Activated T-cell treated with anti-CD3 and anti-CD28 coated beads, Interleukin-2, amount 50 U/mL, for 72 hours (primary cell): ENCODE data around the gene CD247. TPM values are rescaled to one million over a fixed set of nuclear protein-coding genes. Genes with fewer than 3 reads are reported as not detected.

ENCODE experiments used
- ATAC-seq, 2 donors: fragments of 150-1000 bp; cut with Tn5 transposase; replicated peaks in 1 of 2; 2 replicates each; pipeline ENCODE4 v1.10.0; 2021; ENCODE audit warnings: moderate library complexity in 2 of 2, mild to moderate bottlenecking in 1 of 2
- DNase-seq, 2 donors: peaks; one replicate each; pipeline ENCODE4 v3.0.0; 2021 to 2022; ENCODE audit warnings: mixed read lengths in 1 of 2
- H3K27ac Mint-ChIP-seq: one replicate; pipeline ENCODE4 v1.8.0; 2022; ENCODE audit warnings: mild to moderate bottlenecking, moderate library complexity, mixed read lengths
- H3K27me3 Mint-ChIP-seq: one replicate; pipeline ENCODE4 v1.8.0; 2022; ENCODE audit warnings: low read depth, mixed read lengths
- H3K36me3 Mint-ChIP-seq, 2 donors: one replicate each; pipeline ENCODE4 v1.8.0; 2022; ENCODE audit warnings: mixed read lengths in 2 of 2, mild to moderate bottlenecking in 1 of 2; ENCODE audit not compliant: insufficient read depth in 2 of 2
- H3K4me1 Mint-ChIP-seq: one replicate; pipeline ENCODE4 v1.8.0; 2022; ENCODE audit warnings: low read depth, mixed read lengths
- H3K4me3 Mint-ChIP-seq, 2 donors: one replicate each; pipeline ENCODE4 v1.8.0; 2022; ENCODE audit warnings: mild to moderate bottlenecking in 2 of 2, mixed read lengths in 2 of 2, moderate library complexity in 2 of 2
- H3K9me3 Mint-ChIP-seq, 2 donors: one replicate each; pipeline ENCODE4 v1.8.0; 2022; ENCODE audit warnings: mixed read lengths in 2 of 2
- total RNA-seq, 2 donors: library from RNA; stranded (reverse); gene quantifications; one replicate each; pipeline ENCODE4 v1.2.3, GENCODE V29; 2022

CD247 gene
- total RNA-seq, 2 donors from 2014 or later = 160 to 178 TPM

DNA sequence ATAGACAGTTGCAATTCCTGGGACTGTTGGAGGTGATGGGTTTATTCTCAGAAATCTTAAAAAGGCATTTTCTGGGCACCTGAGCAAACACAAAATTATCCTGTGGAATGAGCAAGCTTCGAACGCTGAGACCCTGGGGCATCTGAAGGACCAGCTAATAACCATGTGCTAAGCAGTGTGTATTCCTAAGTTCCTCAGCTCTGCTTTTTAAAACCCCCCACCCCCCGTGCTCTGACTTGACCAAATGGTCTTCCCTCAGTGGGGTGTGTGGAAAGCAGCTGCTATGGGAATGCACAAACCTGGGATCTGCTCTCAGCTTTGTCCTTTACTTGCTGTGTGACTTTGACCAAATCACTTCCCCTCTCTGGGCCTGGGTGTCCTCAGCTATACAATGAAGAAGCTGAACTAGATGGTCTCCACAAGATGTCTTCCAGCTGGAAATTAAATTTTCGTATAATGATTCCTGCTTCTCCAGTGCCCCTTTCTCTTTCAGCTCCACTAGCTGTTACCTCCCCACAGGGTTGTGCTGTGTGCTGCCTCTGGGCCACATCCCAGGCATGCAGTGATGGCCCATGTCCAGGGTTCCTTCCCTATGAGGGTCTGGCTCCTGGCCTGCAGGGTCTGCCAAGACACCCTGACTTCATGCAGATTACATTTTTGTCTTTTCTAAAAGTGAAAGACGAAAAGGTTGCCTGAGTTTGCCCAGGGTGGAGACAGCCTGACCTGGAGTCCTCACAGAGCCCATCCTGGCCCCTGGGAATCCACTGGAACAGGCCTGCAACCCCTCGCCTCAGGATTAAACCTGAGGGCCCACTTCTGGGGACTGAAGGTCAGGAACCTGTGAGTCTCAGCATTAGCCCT, 14.9 kb upstream of the CD247 start:
- DNase-seq (no peak), ATAC-seq (no peak)
- H3K9me3 Mint-ChIP-seq = no peaks in the 10 kb centered on the region
- H3K27ac Mint-ChIP-seq = no peak overlapping the region
- no peak overlapping the region for H3K4me3 Mint-ChIP-seq
- H3K36me3 Mint-ChIP-seq = no peaks in the 10 kb centered on the region
- H3K27me3 Mint-ChIP-seq = no peaks in the 10 kb centered on the region
- H3K4me1 Mint-ChIP-seq = peaks cover 5% of the 10 kb centered on the region

GRCh38 chr1:167532375-167532774, 14.0 kb upstream of the CD247 start:
- Mint-ChIP-seq H3K27me3 (no peaks in the 10 kb centered on the region), H3K9me3 (no peaks in the 10 kb centered on the region), H3K27ac (peak overlapping the region; percentile 6), H3K4me3 (no peak overlapping the region), H3K4me1 (peaks cover 5% of the 10 kb centered on the region), H3K36me3 (no peaks in the 10 kb centered on the region)
- ATAC-seq (no peak), DNase-seq (no peak)

GRCh38 chr1:167529829-167530474, 11.6 kb upstream of the CD247 start:
- H3K36me3 Mint-ChIP-seq = no peaks in the 10 kb centered on the region
- DNase-seq (no peak), ATAC-seq (no peak)
- no peak overlapping the region for H3K27ac Mint-ChIP-seq
- no peak overlapping the region for H3K4me3 Mint-ChIP-seq
- H3K27me3 Mint-ChIP-seq = no peaks in the 10 kb centered on the region
- peaks cover 5% of the 10 kb centered on the region for H3K4me1 Mint-ChIP-seq
- H3K9me3 Mint-ChIP-seq = no peaks in the 10 kb centered on the region

DNA sequence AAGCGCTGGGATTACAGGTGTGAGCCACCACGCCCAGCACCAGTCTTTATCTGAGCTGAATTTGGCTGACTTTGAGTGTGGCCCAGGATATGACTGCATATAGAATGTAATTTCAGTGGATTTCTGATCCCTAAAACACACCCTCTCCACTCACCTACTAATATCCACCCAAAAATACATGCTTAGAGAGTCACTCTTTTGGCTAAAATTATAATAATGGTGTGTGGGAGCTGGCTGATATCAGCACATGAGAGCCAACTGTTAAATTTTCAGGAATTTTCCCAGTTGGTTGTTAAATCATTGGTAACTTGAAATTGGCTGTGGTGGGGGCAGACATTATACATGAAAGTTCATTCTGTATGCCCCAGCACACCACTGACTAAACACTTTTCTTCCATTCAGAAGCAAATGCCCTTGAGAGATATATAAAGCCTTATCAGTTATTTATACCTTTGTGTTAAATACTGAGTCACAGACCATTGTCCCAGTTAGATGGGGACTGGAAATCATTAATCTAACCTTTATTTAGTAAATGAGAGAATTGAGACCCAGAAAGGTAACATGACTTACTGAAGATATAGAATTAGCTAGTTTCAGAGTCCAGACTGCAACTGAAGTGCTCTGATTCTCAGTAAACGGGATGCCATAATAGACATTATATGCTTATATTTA, 9.9 kb upstream of the CD247 start:
- DNase-seq (no peak), ATAC-seq (no peak)
- Mint-ChIP-seq H3K4me3 (no peak overlapping the region), H3K36me3 (no peaks in the 10 kb centered on the region), H3K9me3 (no peaks in the 10 kb centered on the region), H3K4me1 (peaks cover 5% of the 10 kb centered on the region), H3K27ac (no peak overlapping the region), H3K27me3 (no peaks in the 10 kb centered on the region)

GRCh38 chr1:167526667-167527383, 8.5 kb upstream of the CD247 start:
- no peak for ATAC-seq
- DNase-seq = no peak
- Mint-ChIP-seq H3K27ac (no peak overlapping the region), H3K4me1 (no peaks in the 10 kb centered on the region), H3K27me3 (no peaks in the 10 kb centered on the region), H3K9me3 (no peaks in the 10 kb centered on the region), H3K36me3 (no peaks in the 10 kb centered on the region), H3K4me3 (no peak overlapping the region)

- no peak for ATAC-seq
- H3K4me1 Mint-ChIP-seq = peaks cover 12% of the 10 kb centered on the region
- H3K36me3 Mint-ChIP-seq = peaks cover 0 to 2% of the 10 kb centered on the region in 2 donors
- no peak for DNase-seq
- no peak overlapping the region for H3K27ac Mint-ChIP-seq
- H3K27me3 Mint-ChIP-seq = no peaks in the 10 kb centered on the region
- no peak overlapping the region for H3K4me3 Mint-ChIP-seq
- H3K9me3 Mint-ChIP-seq = no peaks in the 10 kb centered on the region
Measured at GRCh38 chr1:167524651-167525050, 6.3 kb upstream of the CD247 start.

DNA sequence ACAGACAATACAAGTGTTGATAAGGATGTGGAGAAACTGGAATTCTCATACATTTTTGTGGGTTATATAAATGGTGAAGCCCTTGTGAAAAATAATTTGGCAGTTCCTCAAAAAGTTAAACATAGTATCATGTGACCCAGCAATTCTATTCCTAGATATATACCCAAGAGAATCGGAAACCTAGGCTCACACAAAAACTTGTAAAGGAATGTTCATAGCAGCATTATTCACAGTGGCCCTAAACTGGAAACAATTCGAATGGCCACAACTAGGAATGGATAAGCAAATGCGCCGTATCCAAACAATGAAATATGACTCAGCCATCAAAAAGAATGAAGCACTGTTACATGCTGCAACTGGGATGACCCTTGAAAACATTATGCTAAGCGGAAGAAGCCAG, 3.9 kb upstream of the CD247 start:
- peaks cover 23% of the 10 kb centered on the region for H3K4me1 Mint-ChIP-seq
- DNase-seq (no peak), ATAC-seq (no peak)
- no peak overlapping the region for H3K27ac Mint-ChIP-seq
- H3K36me3 Mint-ChIP-seq = peaks cover 2 to 10% of the 10 kb centered on the region in 2 donors
- no peak overlapping the region for H3K4me3 Mint-ChIP-seq
- H3K9me3 Mint-ChIP-seq = no peaks in the 10 kb centered on the region
- no peaks in the 10 kb centered on the region for H3K27me3 Mint-ChIP-seq

DNA sequence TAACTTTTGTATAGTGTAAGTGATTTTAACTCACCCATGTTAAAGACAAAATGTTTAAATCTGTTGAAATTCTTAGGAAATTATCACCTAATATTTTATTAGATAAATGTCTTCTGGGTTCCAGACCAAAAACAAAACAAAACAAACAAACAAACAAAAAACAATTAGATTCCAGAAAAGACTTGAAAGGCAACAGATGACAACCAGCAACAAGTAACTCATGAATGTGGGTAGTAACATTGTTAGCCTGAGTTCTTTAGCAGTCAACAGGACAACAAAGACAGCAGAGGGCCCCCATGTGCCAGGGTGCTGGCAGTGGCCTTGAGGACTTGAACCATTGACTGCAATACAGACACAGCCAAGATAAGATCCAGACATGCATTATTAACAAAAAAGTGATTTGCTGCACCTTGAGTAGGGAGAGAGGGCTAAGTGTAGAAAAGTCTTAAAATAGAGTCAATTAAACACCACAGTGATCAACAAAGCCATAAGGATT, 2.4 kb upstream of the CD247 start:
- ATAC-seq (no peak), DNase-seq (no peak)
- Mint-ChIP-seq H3K4me3 (no peak overlapping the region), H3K27ac (no peak overlapping the region), H3K27me3 (no peaks in the 10 kb centered on the region), H3K36me3 (peaks cover 16 to 21% of the 10 kb centered on the region in 2 donors), H3K9me3 (no peaks in the 10 kb centered on the region), H3K4me1 (peaks cover 35% of the 10 kb centered on the region)

DNA sequence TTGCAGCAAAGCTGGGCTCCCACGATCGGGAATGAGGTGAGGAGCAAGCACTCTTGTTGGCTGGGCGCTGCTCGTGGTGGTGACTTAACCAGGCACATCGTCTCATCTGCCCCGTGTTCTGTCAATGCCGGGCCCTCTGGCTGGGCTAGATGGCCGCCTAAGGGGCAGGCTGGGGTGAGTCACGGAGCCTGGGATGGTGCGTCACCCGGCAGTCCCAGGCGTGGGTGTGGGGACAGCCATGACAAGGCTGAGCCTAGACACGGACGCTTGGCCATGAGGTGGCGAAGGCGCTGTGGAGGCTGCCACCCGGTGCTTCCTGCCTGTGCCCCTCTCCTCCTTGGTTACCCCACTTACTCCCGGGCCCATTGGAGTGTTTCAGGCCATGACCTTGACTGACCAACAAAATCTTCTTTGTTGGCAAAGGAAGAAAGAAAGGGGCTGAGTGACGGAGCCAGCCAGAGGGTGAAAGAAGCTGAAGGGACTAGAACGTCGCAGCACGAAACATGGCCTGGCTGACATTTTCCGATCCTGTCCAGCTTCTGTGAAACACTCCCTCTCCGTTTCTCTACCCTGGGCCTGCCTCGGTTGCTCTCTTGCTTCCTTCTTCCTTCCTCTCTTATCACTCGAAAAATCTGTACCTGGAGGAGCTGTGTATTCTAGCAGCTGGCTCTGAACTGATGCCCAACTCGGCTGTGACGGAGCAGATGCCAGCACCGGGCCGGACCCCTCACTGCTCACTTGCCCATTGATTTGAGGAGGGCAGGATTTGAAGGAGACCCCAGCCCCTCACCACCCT, 596 bp downstream of the CD247 start:
- peak; percentile 96 to 98 for ATAC-seq
- Mint-ChIP-seq H3K36me3 (peaks cover 24 to 25% of the 10 kb centered on the region in 2 donors), H3K27me3 (no peaks in the 10 kb centered on the region), H3K4me3 (peak overlapping the region; percentile 85 to 98), H3K27ac (peak overlapping the region; percentile 99), H3K9me3 (no peaks in the 10 kb centered on the region), H3K4me1 (peaks cover 61% of the 10 kb centered on the region)
- DNase-seq = peak; percentile 95 to 96

DNA sequence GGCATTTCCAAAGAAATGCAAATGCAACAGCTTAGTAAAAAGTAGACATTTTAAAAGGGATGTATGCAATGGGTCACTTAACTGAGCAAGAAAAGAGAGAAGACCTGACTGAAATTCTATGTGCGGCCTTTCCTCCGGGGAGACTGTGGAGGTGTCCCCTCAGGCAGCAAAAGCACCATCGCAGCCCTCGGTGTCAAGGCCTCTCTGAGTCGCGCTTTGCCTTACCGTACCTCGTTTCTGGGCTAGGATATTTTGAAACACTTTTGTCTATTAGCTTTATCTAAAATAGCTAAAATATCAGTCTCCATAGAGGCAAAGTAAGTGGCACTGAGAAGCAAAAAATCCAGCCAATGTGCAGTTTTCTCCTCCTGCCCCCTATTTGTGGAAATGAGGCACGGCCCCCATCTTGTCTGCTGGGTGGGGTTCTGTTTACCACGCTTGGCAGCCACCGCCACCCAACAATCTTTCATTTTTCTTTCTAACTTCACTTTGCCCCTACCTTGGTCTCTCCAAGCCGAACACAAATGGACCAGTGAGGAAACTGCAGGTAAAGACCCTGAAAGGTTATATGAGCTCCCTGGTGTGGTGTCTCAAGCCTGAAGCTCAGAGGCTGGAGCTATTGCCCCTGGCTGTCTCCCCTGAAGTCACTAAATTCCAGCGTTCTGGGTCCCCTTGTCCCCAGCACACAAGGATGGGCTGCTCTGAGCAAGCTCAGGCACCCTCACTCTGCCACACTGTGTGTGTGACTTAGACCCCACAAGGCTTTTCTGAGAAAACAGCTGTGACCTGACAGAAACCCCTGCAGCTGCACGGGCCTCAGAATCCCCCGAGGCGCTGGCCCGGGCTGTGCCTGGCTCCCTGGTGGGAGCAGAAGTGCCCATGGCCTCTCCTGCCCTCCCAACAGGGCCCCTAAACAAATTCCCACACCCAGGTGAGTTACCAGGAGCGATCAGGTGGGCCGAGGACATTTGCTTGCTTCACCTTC, 1.6 kb downstream of the CD247 start:
- no peaks in the 10 kb centered on the region for H3K9me3 Mint-ChIP-seq
- H3K27ac Mint-ChIP-seq = peak overlapping the region; percentile 99
- H3K4me3 Mint-ChIP-seq = peak overlapping the region; percentile 85 to 98
- H3K27me3 Mint-ChIP-seq = no peaks in the 10 kb centered on the region
- DNase-seq (peak; percentile 32 to 41), ATAC-seq (peak; percentile 34 to 37)
- peaks cover 29 to 34% of the 10 kb centered on the region in 2 donors for H3K36me3 Mint-ChIP-seq
- H3K4me1 Mint-ChIP-seq = peaks cover 71% of the 10 kb centered on the region

DNA sequence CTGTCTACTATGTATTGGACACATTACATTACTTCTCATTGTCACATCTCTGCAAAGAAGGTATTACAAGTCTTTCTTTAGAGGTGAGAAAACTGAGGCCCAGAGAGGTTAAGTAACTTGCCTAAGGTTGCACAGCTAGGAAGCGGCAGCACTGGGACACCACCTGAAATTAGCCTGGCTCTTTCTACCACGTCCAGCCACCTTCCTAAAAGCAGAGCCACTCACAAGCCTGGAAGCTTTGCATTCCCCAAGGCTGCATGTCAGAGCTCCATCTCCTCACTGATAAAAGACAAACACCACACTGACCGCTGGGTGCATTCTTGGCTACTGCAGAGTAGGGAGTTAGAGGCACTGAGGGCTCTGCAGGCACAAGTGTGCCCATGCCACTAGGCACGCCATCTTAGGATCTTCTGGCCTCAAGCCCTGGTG, 2.4 kb downstream of the CD247 start:
- H3K4me1 Mint-ChIP-seq = peaks cover 77% of the 10 kb centered on the region
- H3K27me3 Mint-ChIP-seq = no peaks in the 10 kb centered on the region
- peak overlapping the region; percentile 85 to 98 for H3K4me3 Mint-ChIP-seq
- no peaks in the 10 kb centered on the region for H3K9me3 Mint-ChIP-seq
- peaks cover 29 to 36% of the 10 kb centered on the region in 2 donors for H3K36me3 Mint-ChIP-seq
- ATAC-seq (no peak), DNase-seq (no peak)
- H3K27ac Mint-ChIP-seq = peak overlapping the region; percentile 99
